Right lobe of liver (tissue), 4 donors: Measurements from ENCODE around the gene ANKRD11.

Source experiments
- CTCF ChIP-seq, 4 donors: fragments of 200-600 bp in 3 of 4; fragments of 450-650 bp in 1 of 4; IDR thresholded peaks; one replicate each; pipeline versions ENCODE4 v1.5.1 to v1.8.0; 2016 to 2022; ENCODE audit warnings: antibody characterized with exemption in 4 of 4, mild to moderate bottlenecking in 2 of 4
- POLR2A ChIP-seq: fragments of 450-650 bp; IDR thresholded peaks from one replicate; pipeline ENCODE4 v1.6.1; 2017; ENCODE audit warnings: antibody characterized with exemption, mild to moderate bottlenecking
- donor health status: DM: no; HTN: no; CAD: no.
- donor health status: DM: no; HTN: no; CAD: no.
- donor health status: DM: no; HTN: yes; CAD: no.

- TF ChIP-seq CTCF (IDR thresholded peaks at IDR 0.05) (no peak), POLR2A (no peak)
Observed at GRCh38 chr16:89309438-89310122, 180.8 kb downstream of the ANKRD11 start.
